ENCODE measurements around the gene SDK1. TPM values are rescaled to one million over a fixed set of nuclear protein-coding genes. Genes with fewer than 3 reads are reported as not detected.

Gene SDK1
- total RNA-seq, 1 experiment from 2014 or later, result 5.1 TPM

DNA sequence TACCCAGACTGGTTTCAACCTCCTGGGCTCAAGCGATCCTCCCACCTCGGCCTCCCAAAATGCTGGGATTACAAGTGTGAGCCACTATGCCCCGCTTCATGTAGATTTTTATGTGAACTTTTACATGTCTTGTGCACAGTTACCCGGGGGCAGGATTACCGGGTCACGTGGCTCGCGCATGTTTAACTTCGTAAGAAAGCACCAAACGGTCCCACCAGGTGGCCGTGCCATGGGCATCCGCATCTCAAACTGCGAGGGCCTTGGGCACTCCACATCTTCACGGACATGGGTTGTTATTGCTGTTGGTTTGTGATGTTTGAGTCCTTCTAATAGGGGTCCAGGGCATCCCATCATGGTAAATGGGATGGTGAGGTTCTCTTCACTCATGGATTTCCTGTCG is 744.4 kb downstream of the SDK1 start:
- DNase-seq (ENCODE audit: low spot score), result no peak

DNA sequence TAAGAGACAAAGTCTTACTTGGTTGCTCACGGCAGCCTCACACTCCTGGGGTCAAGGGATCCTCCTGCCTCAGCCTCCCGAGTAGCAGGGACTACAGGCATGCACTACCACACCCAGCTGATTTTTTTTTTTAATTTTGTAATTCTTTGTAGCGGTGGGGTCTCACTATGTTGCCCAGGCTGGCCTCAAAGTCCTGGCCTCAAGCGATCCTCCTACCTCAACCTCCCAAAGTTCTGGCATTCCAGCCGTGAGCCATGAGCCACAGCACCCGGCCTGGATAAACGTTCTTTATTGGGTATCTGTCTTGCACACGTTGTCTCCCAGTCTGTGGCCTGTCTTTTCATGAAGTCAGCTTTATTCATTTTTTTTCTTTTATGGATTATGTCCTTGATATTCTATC is 744.9 kb downstream of the SDK1 start:
- DNase-seq (ENCODE audit: low spot score), result no peak

- DNase-seq (ENCODE audit: low spot score), result no peak
Measured at GRCh38 chr7:4048336-4048735, 747.3 kb downstream of the SDK1 start.

DNA sequence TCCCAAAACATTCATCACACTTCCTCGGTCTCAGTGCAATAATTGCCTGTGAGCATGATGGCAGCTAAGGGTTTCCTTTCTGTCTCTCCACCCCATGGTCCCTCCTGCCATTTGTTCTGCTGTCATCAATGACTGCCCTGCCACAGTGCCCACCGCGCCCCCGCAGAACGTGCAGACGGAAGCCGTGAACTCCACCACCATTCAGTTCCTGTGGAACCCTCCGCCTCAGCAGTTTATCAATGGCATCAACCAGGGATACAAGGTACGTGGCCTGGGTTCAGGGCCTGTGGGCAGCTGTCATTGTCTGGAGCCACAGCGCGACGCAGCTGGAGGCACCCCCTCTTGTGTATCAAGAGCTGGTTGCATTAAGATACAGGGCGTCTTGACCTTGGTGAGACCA is 748.1 kb downstream of the SDK1 start:
- no peak for DNase-seq (ENCODE audit: low spot score)

GRCh38 chr7:4050126-4050660 is 749.1 kb downstream of the SDK1 start:
- no peak for DNase-seq (ENCODE audit: low spot score)

DNA sequence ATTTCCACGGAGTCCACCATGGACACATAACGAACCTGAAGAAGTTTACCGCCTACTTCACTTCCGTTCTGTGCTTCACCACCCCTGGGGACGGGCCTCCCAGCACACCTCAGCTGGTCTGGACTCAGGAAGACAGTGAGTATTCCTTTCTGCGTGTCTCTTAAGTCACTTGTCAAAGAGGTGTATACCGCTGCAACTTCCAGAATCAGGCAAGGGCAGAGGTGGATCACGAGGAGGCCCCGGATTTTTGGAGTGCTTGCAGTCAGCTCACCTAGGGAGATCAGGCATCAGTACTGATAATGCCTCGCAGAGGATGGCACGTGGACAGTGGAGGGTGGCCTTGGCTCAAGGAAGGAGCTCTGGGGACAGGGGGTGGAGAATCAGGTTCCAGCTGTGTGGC is 750.6 kb downstream of the SDK1 start:
- no peak for DNase-seq (ENCODE audit: low spot score)

- no peak for DNase-seq (ENCODE audit: low spot score)
Measured at GRCh38 chr7:4052130-4052529, 751.1 kb downstream of the SDK1 start.

- DNase-seq (ENCODE audit: low spot score), result no peak
Measured at GRCh38 chr7:4054158-4054557, 753.1 kb downstream of the SDK1 start.

GRCh38 chr7:4056552-4057288 is 755.7 kb downstream of the SDK1 start:
- DNase-seq (ENCODE audit: low spot score), result no peak

DNA sequence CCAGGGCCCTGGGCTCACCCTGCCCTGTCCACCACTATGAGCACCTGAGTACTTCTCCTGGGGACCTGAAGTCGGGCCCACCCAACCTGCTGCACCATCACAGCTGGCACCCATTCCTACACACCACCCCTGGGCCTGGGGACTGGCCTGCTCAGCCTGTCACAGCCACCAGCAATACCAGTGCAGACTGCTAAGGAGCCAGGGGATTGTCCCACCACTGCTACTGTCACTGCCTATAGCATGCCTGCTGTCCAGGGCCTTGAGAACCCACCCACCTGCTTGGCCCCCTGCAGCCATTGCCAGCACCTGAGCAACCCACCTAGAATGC is 756.2 kb downstream of the SDK1 start:
- no peak for DNase-seq (ENCODE audit: low spot score)

GRCh38 chr7:4058158-4058557 is 757.1 kb downstream of the SDK1 start:
- DNase-seq (ENCODE audit: low spot score), result no peak

DNA sequence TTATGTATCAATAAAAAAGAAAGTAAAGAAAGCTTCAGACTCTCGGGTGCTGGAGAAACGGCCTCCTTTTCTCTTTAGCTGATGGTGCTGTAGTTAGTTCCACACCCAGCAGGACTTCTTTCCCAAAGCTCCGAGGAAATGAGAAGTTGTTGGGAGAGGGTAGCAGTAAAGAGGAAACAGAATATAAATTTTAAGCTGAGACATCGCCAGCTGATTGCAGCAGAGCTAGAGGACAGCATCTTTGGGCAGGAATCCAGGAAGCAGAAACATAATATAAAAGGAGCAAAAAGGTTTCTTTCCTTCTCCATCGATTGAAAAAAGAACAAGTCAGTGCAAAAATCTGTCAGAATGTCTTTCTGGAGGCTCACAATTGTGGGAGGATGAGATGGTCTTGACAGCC is 764.1 kb downstream of the SDK1 start:
- no peak for DNase-seq (ENCODE audit: low spot score)

- DNase-seq (ENCODE audit: low spot score), result no peak
Measured at GRCh38 chr7:4066206-4066605, 765.2 kb downstream of the SDK1 start.

- DNase-seq (ENCODE audit: low spot score), result no peak
Measured at GRCh38 chr7:4066626-4067475, 765.8 kb downstream of the SDK1 start.

DNA sequence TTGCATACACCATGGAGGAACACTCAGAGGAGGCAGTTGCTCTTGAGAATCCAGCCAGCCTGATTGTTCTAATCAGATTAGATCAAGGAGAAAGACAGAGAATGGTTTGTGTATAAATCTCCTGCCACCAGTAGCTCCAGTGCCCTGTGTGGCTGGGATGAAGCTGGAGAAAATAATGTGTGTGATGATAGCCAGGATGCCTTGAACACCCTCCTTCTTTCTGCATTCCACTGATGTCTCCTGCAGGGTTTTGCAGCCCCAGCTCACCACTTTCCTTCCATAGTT is 766.4 kb downstream of the SDK1 start:
- DNase-seq (ENCODE audit: low spot score), result no peak

- DNase-seq (ENCODE audit: low spot score), result no peak
Measured at GRCh38 chr7:4067874-4068273, 766.8 kb downstream of the SDK1 start.

DNA sequence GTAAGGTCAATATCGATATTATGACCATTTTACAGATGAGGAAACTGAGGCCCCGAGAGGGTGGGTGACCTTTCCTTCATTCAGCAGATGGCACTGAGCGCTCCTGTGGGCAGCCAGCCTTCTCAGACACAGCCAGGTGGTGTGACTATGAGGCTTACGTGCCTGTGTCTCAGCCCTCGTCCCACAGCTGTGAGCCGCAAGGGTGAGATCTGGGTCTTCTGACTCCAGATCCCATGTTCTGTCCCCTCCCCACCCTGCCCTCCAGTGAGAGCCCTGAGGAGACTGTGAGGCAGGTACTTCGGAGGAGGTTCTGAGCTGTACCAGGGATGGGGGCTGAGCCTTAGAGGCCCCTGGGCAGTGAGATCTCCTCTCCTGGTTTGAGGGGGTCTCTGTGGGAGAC is 767.2 kb downstream of the SDK1 start:
- no peak for DNase-seq (ENCODE audit: low spot score)

DNA sequence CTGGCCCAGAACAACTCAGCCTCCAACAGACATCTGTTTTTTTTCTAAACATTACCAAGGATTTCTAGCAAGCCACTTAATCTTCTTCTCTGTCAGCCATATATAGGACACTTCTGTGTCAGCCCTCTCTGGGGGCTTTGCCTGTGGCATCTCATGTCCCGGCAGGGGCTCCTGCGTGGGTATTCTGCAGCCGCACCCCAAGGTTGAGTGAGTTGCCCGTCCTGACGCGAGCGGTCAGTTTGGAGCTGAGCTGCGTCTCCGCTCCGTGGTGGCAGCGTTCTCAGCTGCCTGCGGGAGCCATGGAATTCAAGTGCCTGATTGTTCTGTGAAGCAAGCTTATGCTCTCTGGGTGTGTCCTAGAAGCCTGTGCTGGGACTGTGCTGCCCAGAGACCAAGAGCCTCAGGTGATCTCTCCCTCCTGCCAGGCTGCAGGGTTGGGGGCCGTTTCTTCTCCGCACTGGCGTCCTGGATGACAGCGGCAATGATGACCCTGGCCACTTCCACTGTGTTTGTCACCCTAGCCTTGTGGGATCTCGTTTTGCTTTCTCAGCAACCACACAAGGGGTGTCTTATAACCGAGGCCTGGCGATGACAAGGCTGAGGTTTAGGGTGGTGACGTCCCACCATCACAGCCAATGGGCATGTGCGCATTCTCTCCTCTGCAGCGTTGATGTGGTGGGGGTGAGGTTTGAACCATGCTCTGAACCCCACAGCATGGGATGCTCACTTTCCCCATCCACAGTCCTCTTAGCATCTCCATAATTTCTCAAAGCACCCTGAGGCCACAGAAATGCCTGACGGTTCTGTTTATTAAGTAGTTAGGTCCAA is 768.4 kb downstream of the SDK1 start:
- DNase-seq (ENCODE audit: low spot score), result no peak

DNA sequence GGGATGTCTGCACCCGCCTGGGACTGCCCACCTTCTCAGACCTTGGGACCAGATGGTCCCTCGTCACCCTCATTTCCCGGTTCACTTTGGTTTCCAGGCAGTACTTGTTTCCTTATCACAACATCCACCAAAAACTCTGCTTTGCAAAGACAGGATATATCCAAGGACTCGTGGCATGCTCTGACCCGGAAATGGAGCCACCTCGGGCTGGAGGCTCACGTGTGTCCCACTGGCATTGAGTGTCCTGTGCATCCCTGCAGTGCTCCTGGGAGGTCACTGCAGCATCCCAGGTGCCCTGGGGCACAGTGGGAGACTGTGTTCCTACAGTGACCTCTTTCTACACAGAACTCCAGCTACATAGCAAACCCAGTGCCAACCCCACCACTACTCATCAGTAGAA is 769.2 kb downstream of the SDK1 start:
- DNase-seq (ENCODE audit: low spot score), result no peak

DNA sequence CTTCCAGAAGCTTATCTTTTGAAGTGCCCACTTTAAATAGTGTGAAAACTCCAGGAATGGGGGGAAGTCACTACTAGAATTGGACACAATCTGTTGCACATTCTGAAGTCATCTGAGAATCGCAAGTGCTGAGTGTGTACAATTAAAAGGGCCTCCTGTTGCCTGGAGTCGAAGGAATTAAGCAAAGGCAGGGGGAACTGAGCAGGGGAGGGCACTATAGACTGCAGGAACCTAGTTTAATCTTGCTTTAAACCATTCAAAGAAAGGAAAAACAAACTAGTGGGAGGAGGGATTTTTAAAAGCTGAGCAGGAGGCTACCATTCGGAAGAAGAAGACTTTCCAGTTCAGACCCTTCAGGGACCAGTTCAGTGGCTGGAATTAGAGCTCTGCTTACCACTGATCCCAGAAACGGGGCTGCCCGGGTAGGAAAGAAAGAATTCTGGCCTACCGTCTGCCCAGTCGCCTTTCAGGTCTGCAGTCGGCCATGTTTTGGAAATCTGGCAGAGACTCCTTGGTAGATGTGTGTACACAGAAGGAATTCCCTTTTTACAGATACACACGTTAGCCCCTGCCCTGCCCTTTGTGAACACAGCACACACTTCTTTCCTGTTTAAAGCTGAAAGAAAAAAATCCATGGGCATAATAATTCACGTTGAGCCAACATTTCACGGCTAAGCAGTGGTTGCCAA is 770.5 kb downstream of the SDK1 start:
- DNase-seq (ENCODE audit: low spot score), result no peak

GRCh38 chr7:4072161-4072925 is 771.3 kb downstream of the SDK1 start:
- no peak for DNase-seq (ENCODE audit: low spot score)

Data from H4 (cell line).